AG04449 (cell line): ENCODE measurements around the gene DTNA.

Source experiments
- CTCF ChIA-PET: fragments of 350-600 bp; formaldehyde crosslinking; extraction: SDS; loops from one replicate; lab custom pipeline; 2021; ENCODE audit warnings: antibody characterized with exemption; lab: Yijun Ruan, JAX
- POLR2A ChIA-PET: fragments of 400-600, 350-600 bp; formaldehyde crosslinking; extraction: SDS; loops from one replicate; lab custom pipeline; 2020; ENCODE audit warnings: antibody characterized with exemption, inconsistent platforms; lab: Yijun Ruan, JAX
- DNase-seq: peaks from one replicate; pipeline ENCODE4 v3.0.0-alpha.2; 2010; ENCODE audit warnings: low read depth, low spot score
- H3K4me3 ChIP-seq: 2 replicates; pipeline ENCODE4 v1.5.1; 2011; ENCODE audit warnings: low read depth, mild to moderate bottlenecking, control low read depth, low read length
- TF ChIP-seq, protein P1 (sequence below): IDR thresholded peaks from one replicate; pipeline ENCODE4 v1.5.1; 2011; ENCODE audit warnings: mild to moderate bottlenecking, moderate library complexity, low read length, control low read depth, inconsistent platforms; ENCODE audit not compliant: insufficient read depth; ENCODE audit errors: missing control alignments

DTNA gene

DNA sequence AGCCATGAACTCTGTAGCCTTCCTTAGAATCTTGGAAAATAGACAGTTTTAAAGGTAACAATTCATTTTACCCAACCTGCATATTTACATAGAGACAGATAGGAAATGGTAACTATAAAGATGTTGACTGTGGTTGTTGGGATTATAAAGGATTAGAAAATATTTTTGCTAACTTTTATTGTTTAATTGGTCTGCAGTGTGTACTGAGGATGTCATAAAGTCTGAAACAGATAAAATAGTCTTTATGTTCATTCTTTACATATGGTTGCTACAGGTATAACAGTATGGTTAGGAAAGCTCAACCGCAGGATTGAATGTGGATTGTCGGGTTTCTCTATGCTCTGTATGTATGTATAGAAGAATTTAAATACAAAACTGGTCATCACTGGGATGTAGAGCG is 7.3 kb upstream of the DTNA start:
- ChIA-PET CTCF (interaction anchor here (1.2 kb wide), 1 partner anchor 42 kb away, joined by 4 read pairs; no protein-coding TSS in a partner anchor), POLR2A (no interaction called here)
- no peak overlapping the region for H3K4me3 ChIP-seq
- TF ChIP-seq, protein P1, sequence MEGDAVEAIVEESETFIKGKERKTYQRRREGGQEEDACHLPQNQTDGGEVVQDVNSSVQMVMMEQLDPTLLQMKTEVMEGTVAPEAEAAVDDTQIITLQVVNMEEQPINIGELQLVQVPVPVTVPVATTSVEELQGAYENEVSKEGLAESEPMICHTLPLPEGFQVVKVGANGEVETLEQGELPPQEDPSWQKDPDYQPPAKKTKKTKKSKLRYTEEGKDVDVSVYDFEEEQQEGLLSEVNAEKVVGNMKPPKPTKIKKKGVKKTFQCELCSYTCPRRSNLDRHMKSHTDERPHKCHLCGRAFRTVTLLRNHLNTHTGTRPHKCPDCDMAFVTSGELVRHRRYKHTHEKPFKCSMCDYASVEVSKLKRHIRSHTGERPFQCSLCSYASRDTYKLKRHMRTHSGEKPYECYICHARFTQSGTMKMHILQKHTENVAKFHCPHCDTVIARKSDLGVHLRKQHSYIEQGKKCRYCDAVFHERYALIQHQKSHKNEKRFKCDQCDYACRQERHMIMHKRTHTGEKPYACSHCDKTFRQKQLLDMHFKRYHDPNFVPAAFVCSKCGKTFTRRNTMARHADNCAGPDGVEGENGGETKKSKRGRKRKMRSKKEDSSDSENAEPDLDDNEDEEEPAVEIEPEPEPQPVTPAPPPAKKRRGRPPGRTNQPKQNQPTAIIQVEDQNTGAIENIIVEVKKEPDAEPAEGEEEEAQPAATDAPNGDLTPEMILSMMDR, result no peak
- DNase-seq, result no peak

DNA sequence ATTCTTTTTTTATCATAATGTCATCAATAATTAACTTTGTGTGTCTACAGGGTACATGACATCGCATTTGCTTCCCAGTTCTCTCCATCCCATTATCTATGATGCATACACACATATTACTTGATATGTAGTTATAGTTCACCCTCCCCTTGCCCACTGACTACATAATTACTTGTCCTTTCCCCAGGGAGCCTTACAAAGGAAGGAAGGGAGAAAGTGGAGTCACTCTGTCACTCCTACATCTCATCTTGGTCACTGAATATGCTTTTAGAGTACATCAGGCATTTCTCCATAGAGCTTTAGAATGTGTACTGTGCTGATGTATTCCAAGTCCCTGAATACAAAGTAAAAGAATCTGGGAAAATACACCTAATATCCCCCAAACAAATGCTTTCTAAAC is 6.0 kb upstream of the DTNA start:
- ChIA-PET POLR2A (no interaction called here), CTCF (interaction anchor here (1.4 kb wide), 1 partner anchor 44 kb away, joined by 5 read pairs; no protein-coding TSS in a partner anchor)
- no peak overlapping the region for H3K4me3 ChIP-seq
- DNase-seq, result no peak
- TF ChIP-seq, protein P1, result no peak

DNA sequence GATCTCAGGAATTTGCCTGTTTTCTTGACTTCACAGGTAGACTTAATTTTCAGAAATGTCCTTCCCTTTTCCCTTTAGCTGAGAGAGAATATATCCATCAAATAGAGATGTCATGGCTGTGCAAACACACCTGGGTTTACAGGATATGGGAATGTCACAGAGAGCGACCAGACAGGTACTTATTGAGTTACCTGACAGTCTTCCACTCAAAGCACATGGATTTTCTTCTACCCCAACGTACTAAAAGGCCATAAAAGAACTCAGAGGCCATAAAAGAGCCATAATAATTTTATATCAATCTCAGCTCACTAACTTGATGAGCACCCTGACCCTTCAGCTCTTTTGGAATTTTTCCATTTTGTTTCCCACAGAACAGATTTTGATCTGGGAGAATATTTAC is 5.3 kb upstream of the DTNA start:
- TF ChIP-seq, protein P1, result no peak
- no peak for DNase-seq
- CTCF ChIA-PET, result interaction anchor here (1.4 kb wide), 1 partner anchor 45 kb away, joined by 5 read pairs; no protein-coding TSS in a partner anchor
- H3K4me3 ChIP-seq, result no peak overlapping the region
- POLR2A ChIA-PET, result no interaction called here

DNA sequence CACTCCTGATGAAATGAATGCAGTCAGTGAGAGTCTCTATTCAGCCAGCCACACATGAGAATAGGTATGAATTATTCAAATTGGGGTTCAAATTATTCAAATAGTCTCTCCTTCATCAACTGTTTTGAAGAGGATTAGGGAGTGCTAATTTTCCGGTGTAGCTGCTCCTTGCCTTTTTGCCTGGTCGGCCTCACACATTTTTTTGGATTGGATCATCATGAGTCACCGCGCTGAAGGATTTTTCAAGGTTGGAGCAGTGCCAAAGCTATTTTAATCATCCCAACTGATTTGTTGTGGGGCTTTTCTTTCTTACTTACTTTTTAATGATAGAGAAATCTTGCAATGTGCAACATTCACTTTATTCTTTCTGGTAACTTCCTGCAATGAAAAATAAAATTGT is 2.4 kb upstream of the DTNA start:
- DNase-seq, result peak; percentile 63
- ChIA-PET POLR2A (interaction anchor here (0.8 kb wide), 1 partner anchor 76 kb away, joined by 3 read pairs; no protein-coding TSS in a partner anchor), CTCF (interaction anchor here (0.7 to 2.2 kb wide), 4 partner anchors 15 to 76 kb away, joined by 3 to 17 read pairs (median 3); no protein-coding TSS in a partner anchor)
- no peak overlapping the region for H3K4me3 ChIP-seq
- TF ChIP-seq, protein P1, result no peak

DNA sequence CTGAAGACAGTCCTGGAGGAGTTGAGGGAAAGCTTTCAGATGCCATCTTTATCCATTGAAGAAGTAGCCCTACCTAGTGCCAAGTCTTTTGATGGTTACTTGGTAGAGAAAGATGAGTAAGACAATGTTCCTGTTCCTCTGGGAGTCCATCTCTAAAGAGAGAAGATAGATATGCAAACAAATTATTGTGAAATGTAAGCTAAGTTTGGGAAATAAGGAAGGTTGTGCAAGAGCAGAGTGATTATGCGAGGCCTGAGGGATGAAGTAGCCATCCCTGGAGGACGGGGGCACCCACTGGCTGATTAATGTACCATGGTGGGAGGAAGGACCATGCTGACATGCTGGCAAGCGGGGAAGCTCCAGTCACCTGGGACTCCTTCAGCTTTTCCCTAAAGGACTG is 994 bp upstream of the DTNA start:
- POLR2A ChIA-PET, result interaction anchor here (1.9 to 2.1 kb wide), 2 partner anchors 17 to 59 kb away, joined by 4 to 6 read pairs; no protein-coding TSS in a partner anchor
- H3K4me3 ChIP-seq, result no peak overlapping the region
- TF ChIP-seq, protein P1, result no peak
- CTCF ChIA-PET, result interaction anchor here (0.7 to 3.7 kb wide), 6 partner anchors 20 to 79 kb away, joined by 3 to 44 read pairs (median 4); no protein-coding TSS in a partner anchor
- peak; percentile 75 for DNase-seq

DNA sequence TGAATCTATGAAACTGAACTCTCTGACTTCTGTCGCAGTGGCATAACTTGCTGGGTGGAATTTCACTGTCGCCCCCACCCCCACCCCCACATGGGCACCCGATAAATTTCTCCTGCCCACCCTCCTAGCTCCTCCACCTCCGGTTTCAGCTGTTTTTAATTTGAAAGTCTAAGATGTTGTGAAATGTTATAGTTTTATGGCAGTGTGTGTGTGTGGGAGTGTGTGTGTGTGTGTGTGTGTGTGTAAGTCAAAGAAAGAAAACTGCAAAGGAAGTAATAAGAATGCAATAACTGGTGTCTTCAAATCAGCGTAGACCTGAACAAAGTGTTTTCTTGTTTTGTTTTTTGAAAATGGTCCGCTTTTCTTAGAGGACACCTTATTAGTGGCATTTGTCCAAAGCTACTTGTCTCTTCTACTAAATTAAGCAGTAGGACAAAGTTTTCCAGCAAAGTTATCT is 388 bp downstream of the DTNA start:
- ChIA-PET CTCF (interaction anchor here (0.9 to 3.7 kb wide), 5 partner anchors 10 to 49 kb away, joined by 3 to 44 read pairs (median 6); no protein-coding TSS in a partner anchor), POLR2A (interaction anchor here (1.9 to 2.1 kb wide), 2 partner anchors 18 to 57 kb away, joined by 4 to 6 read pairs; no protein-coding TSS in a partner anchor)
- TF ChIP-seq, protein P1, result no peak
- peak overlapping the region; percentile 53 for H3K4me3 ChIP-seq
- no peak for DNase-seq
